ENCODE measurements around the gene NTN3. TPM values are rescaled to one million over a fixed set of nuclear protein-coding genes. Genes with fewer than 3 reads are reported as not detected.

Gene NTN3
- polyA plus RNA-seq, 1 of the 3 experiments (the other 2 are of a cell fraction): 0.28 TPM

DNA sequence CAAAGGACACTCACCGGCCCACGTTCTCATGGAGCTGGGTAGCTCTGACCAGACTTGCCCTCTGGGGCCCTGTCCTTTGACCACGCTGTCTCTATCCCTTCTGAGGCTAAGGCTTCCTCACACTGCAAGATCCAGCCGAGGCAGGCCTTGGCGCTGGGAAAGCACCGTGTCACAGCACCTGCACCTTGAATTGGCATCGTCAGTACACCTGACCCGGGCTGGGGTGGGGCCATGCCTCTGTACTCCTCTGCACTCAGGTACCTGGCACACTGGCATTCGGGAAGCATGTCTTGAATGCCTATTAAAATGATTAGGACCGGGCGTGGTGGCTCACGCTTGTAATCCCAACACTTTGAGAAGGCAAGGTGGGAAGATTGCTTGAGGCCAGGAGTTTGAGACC, 9.9 kb downstream of the NTN3 start:
- ChIA-PET POLR2A (interaction anchor here (0.6 to 3.5 kb wide), 3 partner anchors 11 to 20 kb away, joined by 3 to 44 read pairs (median 4); partner anchors contain the start of gene NTN3), CTCF (interaction anchor here (1.1 to 12.7 kb wide), 4 partner anchors 10 to 51 kb away, joined by 3 to 95 read pairs (median 4); no protein-coding TSS in a partner anchor)
- Histone ChIP-seq H3K9me3 (no peaks in the 10 kb centered on the region), H3F3A (replicated peaks; ENCODE audit: insufficient read depth) (peaks cover 9% of the 10 kb centered on the region), H3K4me2 (no peak overlapping the region), H3K79me2 (ENCODE audit: insufficient read depth) (peaks cover 13% of the 10 kb centered on the region), H2AFZ (ENCODE audit: low read depth) (no peak overlapping the region), H3K4me3 (ENCODE audit: low read depth in 2 of 2, low read length in 1 of 2) (no peak overlapping the region), H3K27me3 (ENCODE audit: insufficient read depth) (no peaks in the 10 kb centered on the region), H3K4me1 (ENCODE audit: control insufficient read depth in 1 of 2, insufficient read depth in 2 of 2, low read depth in 1 of 2, low read length in 1 of 2) (peaks cover 3 to 59% of the 10 kb centered on the region in 2 experiments; a peak in 3 of 4 replicates), H4K20me1 (ENCODE audit: insufficient read depth) (no peaks in the 10 kb centered on the region), H3K36me3 (replicated peaks in 1 of 2; ENCODE audit: control insufficient read depth in 1 of 2, insufficient read depth in 2 of 2, low read length in 1 of 2) (no peaks in the 10 kb centered on the region), H3K9me2 (no peaks in the 10 kb centered on the region), H3K27ac (ENCODE audit: low read depth in 2 of 2, low read length in 1 of 2) (no peak overlapping the region), H3K9ac (no peak overlapping the region)
- no peak for DNase-seq
- no peak for TF ChIP-seq MXI1 (IDR thresholded peaks at IDR 0.05; ENCODE audit: low read depth, low read length)
- TF ChIP-seq, protein P1, sequence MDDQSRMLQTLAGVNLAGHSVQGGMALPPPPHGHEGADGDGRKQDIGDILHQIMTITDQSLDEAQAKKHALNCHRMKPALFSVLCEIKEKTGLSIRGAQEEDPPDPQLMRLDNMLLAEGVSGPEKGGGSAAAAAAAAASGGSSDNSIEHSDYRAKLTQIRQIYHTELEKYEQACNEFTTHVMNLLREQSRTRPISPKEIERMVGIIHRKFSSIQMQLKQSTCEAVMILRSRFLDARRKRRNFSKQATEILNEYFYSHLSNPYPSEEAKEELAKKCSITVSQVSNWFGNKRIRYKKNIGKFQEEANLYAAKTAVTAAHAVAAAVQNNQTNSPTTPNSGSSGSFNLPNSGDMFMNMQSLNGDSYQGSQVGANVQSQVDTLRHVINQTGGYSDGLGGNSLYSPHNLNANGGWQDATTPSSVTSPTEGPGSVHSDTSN (IDR thresholded peaks at IDR 0.05): no peak
- TF ChIP-seq FOXJ3 (CRISPR knock-in tag; IDR thresholded peaks at IDR 0.05): no peak
- TF ChIP-seq FOXM1 (IDR thresholded peaks at IDR 0.05; ENCODE audit: low read depth): no peak
- TF ChIP-seq, protein P2, sequence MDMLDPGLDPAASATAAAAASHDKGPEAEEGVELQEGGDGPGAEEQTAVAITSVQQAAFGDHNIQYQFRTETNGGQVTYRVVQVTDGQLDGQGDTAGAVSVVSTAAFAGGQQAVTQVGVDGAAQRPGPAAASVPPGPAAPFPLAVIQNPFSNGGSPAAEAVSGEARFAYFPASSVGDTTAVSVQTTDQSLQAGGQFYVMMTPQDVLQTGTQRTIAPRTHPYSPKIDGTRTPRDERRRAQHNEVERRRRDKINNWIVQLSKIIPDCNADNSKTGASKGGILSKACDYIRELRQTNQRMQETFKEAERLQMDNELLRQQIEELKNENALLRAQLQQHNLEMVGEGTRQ (IDR thresholded peaks at IDR 0.05; ENCODE audit: borderline replicate concordance, low read depth, low read length): no peak
- TF ChIP-seq NFIC (IDR thresholded peaks at IDR 0.05; ENCODE audit: borderline replicate concordance): no peak
- TF ChIP-seq, protein P3, sequence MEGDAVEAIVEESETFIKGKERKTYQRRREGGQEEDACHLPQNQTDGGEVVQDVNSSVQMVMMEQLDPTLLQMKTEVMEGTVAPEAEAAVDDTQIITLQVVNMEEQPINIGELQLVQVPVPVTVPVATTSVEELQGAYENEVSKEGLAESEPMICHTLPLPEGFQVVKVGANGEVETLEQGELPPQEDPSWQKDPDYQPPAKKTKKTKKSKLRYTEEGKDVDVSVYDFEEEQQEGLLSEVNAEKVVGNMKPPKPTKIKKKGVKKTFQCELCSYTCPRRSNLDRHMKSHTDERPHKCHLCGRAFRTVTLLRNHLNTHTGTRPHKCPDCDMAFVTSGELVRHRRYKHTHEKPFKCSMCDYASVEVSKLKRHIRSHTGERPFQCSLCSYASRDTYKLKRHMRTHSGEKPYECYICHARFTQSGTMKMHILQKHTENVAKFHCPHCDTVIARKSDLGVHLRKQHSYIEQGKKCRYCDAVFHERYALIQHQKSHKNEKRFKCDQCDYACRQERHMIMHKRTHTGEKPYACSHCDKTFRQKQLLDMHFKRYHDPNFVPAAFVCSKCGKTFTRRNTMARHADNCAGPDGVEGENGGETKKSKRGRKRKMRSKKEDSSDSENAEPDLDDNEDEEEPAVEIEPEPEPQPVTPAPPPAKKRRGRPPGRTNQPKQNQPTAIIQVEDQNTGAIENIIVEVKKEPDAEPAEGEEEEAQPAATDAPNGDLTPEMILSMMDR (IDR thresholded peaks at IDR 0.05): no peak
- no peak for TF ChIP-seq POLR2AphosphoS5 (IDR thresholded peaks at IDR 0.05; ENCODE audit: low read depth, low read length)
- TF ChIP-seq SMC3 (IDR thresholded peaks at IDR 0.05; ENCODE audit: low read depth, low read length): no peak
- TF ChIP-seq RXRA (IDR thresholded peaks at IDR 0.05; ENCODE audit: borderline replicate concordance, low read depth): no peak
- TF ChIP-seq EP300 (IDR thresholded peaks at IDR 0.05; ENCODE audit: borderline replicate concordance in 1 of 2, low read depth in 1 of 2, low read length in 1 of 2): no peak
- no peak for TF ChIP-seq YY1 (IDR thresholded peaks at IDR 0.05; ENCODE audit: low read depth)
- no peak for TF ChIP-seq MEF2A (IDR thresholded peaks at IDR 0.05; ENCODE audit: borderline replicate concordance, low read depth)
- no peak for TF ChIP-seq NRF1 (IDR thresholded peaks at IDR 0.05; ENCODE audit: low read depth, low read length)
- no peak for TF ChIP-seq GATA2 (CRISPR knock-in tag; IDR thresholded peaks at IDR 0.05)
- TF ChIP-seq, protein P4, sequence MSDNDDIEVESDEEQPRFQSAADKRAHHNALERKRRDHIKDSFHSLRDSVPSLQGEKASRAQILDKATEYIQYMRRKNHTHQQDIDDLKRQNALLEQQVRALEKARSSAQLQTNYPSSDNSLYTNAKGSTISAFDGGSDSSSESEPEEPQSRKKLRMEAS (IDR thresholded peaks at IDR 0.05; ENCODE audit: low read depth): no peak
- TF ChIP-seq, protein P5, sequence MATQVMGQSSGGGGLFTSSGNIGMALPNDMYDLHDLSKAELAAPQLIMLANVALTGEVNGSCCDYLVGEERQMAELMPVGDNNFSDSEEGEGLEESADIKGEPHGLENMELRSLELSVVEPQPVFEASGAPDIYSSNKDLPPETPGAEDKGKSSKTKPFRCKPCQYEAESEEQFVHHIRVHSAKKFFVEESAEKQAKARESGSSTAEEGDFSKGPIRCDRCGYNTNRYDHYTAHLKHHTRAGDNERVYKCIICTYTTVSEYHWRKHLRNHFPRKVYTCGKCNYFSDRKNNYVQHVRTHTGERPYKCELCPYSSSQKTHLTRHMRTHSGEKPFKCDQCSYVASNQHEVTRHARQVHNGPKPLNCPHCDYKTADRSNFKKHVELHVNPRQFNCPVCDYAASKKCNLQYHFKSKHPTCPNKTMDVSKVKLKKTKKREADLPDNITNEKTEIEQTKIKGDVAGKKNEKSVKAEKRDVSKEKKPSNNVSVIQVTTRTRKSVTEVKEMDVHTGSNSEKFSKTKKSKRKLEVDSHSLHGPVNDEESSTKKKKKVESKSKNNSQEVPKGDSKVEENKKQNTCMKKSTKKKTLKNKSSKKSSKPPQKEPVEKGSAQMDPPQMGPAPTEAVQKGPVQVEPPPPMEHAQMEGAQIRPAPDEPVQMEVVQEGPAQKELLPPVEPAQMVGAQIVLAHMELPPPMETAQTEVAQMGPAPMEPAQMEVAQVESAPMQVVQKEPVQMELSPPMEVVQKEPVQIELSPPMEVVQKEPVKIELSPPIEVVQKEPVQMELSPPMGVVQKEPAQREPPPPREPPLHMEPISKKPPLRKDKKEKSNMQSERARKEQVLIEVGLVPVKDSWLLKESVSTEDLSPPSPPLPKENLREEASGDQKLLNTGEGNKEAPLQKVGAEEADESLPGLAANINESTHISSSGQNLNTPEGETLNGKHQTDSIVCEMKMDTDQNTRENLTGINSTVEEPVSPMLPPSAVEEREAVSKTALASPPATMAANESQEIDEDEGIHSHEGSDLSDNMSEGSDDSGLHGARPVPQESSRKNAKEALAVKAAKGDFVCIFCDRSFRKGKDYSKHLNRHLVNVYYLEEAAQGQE (IDR thresholded peaks at IDR 0.05; ENCODE audit: low read depth, low read length): no peak
- TF ChIP-seq, protein P6, sequence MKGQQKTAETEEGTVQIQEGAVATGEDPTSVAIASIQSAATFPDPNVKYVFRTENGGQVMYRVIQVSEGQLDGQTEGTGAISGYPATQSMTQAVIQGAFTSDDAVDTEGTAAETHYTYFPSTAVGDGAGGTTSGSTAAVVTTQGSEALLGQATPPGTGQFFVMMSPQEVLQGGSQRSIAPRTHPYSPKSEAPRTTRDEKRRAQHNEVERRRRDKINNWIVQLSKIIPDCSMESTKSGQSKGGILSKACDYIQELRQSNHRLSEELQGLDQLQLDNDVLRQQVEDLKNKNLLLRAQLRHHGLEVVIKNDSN (IDR thresholded peaks at IDR 0.05; ENCODE audit: borderline replicate concordance, low read depth): no peak
- no peak for TF ChIP-seq GABPA (IDR thresholded peaks at IDR 0.05; ENCODE audit: low read depth)
- no peak for TF ChIP-seq RCOR1 (IDR thresholded peaks at IDR 0.05; ENCODE audit: low read length)
- 95% methylated on average over 12 of the region's 12 CpGs for WGBS (ENCODE audit: low lambda C conversion rate)
